Measurements from ENCODE around the gene CD40. TPM values are rescaled to one million over a fixed set of nuclear protein-coding genes. Genes with fewer than 3 reads are reported as not detected.

CD40 gene
- total and polyA plus RNA-seq, 10 of the 15 experiments (the other 5 are each of a cell fraction or from before 2014, with no cell fraction given) = 40.8 to 193 (median 89.5) TPM

DNA sequence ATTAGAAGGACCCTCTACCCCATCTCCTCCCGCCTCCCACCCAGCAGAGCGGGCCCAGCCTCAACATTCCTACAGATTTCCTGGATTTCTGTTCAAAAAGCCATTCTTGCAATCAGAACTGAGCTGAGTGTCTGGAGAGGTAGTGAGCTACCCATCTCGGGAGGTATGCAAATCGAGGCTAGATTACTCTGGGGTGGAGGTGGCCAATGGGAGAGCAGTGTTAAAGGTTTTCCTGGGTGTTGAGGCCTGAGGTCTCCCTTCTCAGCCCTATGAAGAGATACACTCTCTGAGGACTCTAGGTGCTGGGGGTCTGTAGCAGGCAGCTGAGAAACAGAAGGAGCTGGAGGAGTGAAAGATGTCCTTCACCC, 57.0 kb downstream of the CD40 start:
- RAD21 ChIA-PET (ENCODE audit: unreplicated experiment) = interaction anchor here (1.0 to 1.7 kb wide), 4 partner anchors 46 to 152 kb away, joined by 3 to 5 read pairs (median 3); no protein-coding TSS in a partner anchor
- peaks cover 5 to 13% of the 10 kb centered on the region in 2 experiments; a peak in 3 of 4 replicates for H3K27me3 ChIP-seq (replicated peaks in 1 of 2; ENCODE audit: control insufficient read depth in 2 of 2, insufficient read depth in 2 of 2, low read length in 1 of 2)

More for the DNA sequence above, 57.0 kb downstream of the CD40 start:
- H3K79me2 ChIP-seq (ENCODE audit: control insufficient read depth, insufficient read depth, low read length) = no peaks in the 10 kb centered on the region
- no peak overlapping the region for H3K4me2 ChIP-seq (ENCODE audit: control insufficient read depth, insufficient read depth)
- WGBS (ENCODE audit: insufficient coverage, insufficient replicate concordance, low lambda C conversion rate, missing lambda C conversion rate) = 9% methylated on average over 4 of the region's 4 CpGs
- H3K4me1 ChIP-seq (ENCODE audit: control insufficient read depth, insufficient read depth, low read length) = no peaks in the 10 kb centered on the region
- TF ChIP-seq, protein P1, sequence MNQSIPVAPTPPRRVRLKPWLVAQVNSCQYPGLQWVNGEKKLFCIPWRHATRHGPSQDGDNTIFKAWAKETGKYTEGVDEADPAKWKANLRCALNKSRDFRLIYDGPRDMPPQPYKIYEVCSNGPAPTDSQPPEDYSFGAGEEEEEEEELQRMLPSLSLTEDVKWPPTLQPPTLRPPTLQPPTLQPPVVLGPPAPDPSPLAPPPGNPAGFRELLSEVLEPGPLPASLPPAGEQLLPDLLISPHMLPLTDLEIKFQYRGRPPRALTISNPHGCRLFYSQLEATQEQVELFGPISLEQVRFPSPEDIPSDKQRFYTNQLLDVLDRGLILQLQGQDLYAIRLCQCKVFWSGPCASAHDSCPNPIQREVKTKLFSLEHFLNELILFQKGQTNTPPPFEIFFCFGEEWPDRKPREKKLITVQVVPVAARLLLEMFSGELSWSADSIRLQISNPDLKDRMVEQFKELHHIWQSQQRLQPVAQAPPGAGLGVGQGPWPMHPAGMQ (IDR thresholded peaks at IDR 0.05; ENCODE audit: borderline replicate concordance) = no peak
- TF ChIP-seq ZNF384 (IDR thresholded peaks at IDR 0.05; ENCODE audit: borderline replicate concordance, low read depth, low read length) = no peak
- no peak for TF ChIP-seq TAF1 (IDR thresholded peaks at IDR 0.05; ENCODE audit: borderline replicate concordance, low read depth, low read length)
- TF ChIP-seq, protein P2, sequence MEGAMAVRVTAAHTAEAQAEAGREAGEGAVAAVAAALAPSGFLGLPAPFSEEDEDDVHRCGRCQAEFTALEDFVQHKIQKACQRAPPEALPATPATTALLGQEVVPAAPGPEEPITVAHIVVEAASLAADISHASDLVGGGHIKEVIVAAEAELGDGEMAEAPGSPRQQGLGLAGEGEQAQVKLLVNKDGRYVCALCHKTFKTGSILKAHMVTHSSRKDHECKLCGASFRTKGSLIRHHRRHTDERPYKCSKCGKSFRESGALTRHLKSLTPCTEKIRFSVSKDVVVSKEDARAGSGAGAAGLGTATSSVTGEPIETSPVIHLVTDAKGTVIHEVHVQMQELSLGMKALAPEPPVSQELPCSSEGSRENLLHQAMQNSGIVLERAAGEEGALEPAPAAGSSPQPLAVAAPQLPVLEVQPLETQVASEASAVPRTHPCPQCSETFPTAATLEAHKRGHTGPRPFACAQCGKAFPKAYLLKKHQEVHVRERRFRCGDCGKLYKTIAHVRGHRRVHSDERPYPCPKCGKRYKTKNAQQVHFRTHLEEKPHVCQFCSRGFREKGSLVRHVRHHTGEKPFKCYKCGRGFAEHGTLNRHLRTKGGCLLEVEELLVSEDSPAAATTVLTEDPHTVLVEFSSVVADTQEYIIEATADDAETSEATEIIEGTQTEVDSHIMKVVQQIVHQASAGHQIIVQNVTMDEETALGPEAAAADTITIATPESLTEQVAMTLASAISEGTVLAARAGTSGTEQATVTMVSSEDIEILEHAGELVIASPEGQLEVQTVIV (IDR thresholded peaks at IDR 0.05; ENCODE audit: borderline replicate concordance, partially characterized antibody) = no peak
- no peak for TF ChIP-seq BCL11A (IDR thresholded peaks at IDR 0.05; ENCODE audit: low read depth, low read length)
- no peak for TF ChIP-seq MYC (IDR thresholded peaks at IDR 0.05; ENCODE audit: insufficient read depth, insufficient read length, insufficient replicate concordance, low read length, severe bottlenecking)
- TF ChIP-seq, protein P3, sequence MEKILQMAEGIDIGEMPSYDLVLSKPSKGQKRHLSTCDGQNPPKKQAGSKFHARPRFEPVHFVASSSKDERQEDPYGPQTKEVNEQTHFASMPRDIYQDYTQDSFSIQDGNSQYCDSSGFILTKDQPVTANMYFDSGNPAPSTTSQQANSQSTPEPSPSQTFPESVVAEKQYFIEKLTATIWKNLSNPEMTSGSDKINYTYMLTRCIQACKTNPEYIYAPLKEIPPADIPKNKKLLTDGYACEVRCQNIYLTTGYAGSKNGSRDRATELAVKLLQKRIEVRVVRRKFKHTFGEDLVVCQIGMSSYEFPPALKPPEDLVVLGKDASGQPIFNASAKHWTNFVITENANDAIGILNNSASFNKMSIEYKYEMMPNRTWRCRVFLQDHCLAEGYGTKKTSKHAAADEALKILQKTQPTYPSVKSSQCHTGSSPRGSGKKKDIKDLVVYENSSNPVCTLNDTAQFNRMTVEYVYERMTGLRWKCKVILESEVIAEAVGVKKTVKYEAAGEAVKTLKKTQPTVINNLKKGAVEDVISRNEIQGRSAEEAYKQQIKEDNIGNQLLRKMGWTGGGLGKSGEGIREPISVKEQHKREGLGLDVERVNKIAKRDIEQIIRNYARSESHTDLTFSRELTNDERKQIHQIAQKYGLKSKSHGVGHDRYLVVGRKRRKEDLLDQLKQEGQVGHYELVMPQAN (conservative IDR thresholded peaks at IDR 0.05) = no peak
- no peak for TF ChIP-seq BACH1 (IDR thresholded peaks at IDR 0.05; ENCODE audit: borderline replicate concordance)
- no peak for TF ChIP-seq YBX1 (IDR thresholded peaks at IDR 0.05)
- TF ChIP-seq IKZF1 (conservative IDR thresholded peaks at IDR 0.05) = no peak
- TF ChIP-seq, protein P4, sequence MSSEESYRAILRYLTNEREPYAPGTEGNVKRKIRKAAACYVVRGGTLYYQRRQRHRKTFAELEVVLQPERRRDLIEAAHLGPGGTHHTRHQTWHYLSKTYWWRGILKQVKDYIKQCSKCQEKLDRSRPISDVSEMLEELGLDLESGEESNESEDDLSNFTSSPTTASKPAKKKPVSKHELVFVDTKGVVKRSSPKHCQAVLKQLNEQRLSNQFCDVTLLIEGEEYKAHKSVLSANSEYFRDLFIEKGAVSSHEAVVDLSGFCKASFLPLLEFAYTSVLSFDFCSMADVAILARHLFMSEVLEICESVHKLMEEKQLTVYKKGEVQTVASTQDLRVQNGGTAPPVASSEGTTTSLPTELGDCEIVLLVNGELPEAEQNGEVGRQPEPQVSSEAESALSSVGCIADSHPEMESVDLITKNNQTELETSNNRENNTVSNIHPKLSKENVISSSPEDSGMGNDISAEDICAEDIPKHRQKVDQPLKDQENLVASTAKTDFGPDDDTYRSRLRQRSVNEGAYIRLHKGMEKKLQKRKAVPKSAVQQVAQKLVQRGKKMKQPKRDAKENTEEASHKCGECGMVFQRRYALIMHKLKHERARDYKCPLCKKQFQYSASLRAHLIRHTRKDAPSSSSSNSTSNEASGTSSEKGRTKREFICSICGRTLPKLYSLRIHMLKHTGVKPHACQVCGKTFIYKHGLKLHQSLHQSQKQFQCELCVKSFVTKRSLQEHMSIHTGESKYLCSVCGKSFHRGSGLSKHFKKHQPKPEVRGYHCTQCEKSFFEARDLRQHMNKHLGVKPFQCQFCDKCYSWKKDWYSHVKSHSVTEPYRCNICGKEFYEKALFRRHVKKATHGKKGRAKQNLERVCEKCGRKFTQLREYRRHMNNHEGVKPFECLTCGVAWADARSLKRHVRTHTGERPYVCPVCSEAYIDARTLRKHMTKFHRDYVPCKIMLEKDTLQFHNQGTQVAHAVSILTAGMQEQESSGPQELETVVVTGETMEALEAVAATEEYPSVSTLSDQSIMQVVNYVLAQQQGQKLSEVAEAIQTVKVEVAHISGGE (CRISPR knock-in tag; IDR thresholded peaks at IDR 0.05) = no peak
- TF ChIP-seq STAT1 (conservative IDR thresholded peaks at IDR 0.05) = no peak
- TF ChIP-seq POLR2AphosphoS5 (IDR thresholded peaks at IDR 0.05; ENCODE audit: low read length) = no peak
- TF ChIP-seq MYB (IDR thresholded peaks at IDR 0.05; ENCODE audit: borderline replicate concordance, low read depth, low read length) = no peak
- TF ChIP-seq MEF2A (IDR thresholded peaks at IDR 0.05; ENCODE audit: insufficient read depth, low read depth, low read length) = no peak
- in situ Hi-C loops (cut with MboI) = no loop called here
- intact Hi-C loops (cut with micrococcal nuclease; ENCODE audit: unreplicated experiment) = loop anchor here (2.0 kb wide), 1 partner anchor 160 kb away; no protein-coding TSS in a partner anchor
- SMC1A ChIA-PET (ENCODE audit: uncharacterized antibody, unreplicated experiment) = interaction anchor here (0.7 to 2.2 kb wide), 9 partner anchors 14 to 1501 kb away, joined by 3 to 11 read pairs (median 3); no protein-coding TSS in a partner anchor
- no peaks in the 10 kb centered on the region; the same call in 1 of the 2 replicates for H4K20me1 ChIP-seq (ENCODE audit: control insufficient read depth, insufficient read depth)
- no peak for FAIRE-seq
- BruUV-seq (replicated peaks) = no TSS peak
- CTCF ChIA-PET = interaction anchor here (0.8 to 2.2 kb wide), 20 partner anchors 8 to 205 kb away, joined by 3 to 16 read pairs (median 6); no protein-coding TSS in a partner anchor
- ATAC-seq = no peak
- no peak overlapping the region for H2AFZ ChIP-seq (ENCODE audit: control insufficient read depth, low read depth, low read length)
- H3K9ac ChIP-seq (ENCODE audit: control insufficient read depth, insufficient read depth, low read length) = no peak overlapping the region
- no peaks in the 10 kb centered on the region for H3K9me3 ChIP-seq (replicated peaks; ENCODE audit: control insufficient read depth, insufficient read depth, low read length)
- POLR2A ChIA-PET = no interaction called here
- H3K4me3 ChIP-seq = no peak overlapping the region
- no peak overlapping the region for H3K27ac ChIP-seq (ENCODE audit: control insufficient read depth, insufficient read depth)
- no peaks in the 10 kb centered on the region; a peak in 1 of 4 replicates for H3K36me3 ChIP-seq (ENCODE audit: control insufficient read depth in 2 of 2, insufficient read depth in 2 of 2, low read length in 1 of 2)
- no peak for DNase-seq (ENCODE audit: low read depth, low spot score)

Measured in GM12878 (cell line).